GM12875 (cell line): ENCODE results near the gene IMPDH2.

Source experiments
- H3K4me3 ChIP-seq: one replicate; pipeline ENCODE4 v1.5.1; 2011; ENCODE audit warnings: low read depth, low read length, control low read depth
- TF ChIP-seq, protein P1 (sequence below): IDR thresholded peaks from 2 replicates; pipeline ENCODE4 v1.5.1; 2011; ENCODE audit warnings: low read depth, mild to moderate bottlenecking, control low read depth, inconsistent platforms, low read length, moderate library complexity, borderline replicate concordance; ENCODE audit not compliant: insufficient read depth

IMPDH2 gene

GRCh38 chr3:48996640-48997039 lies 32.6 kb downstream of the IMPDH2 start:
- TF ChIP-seq, protein P1, sequence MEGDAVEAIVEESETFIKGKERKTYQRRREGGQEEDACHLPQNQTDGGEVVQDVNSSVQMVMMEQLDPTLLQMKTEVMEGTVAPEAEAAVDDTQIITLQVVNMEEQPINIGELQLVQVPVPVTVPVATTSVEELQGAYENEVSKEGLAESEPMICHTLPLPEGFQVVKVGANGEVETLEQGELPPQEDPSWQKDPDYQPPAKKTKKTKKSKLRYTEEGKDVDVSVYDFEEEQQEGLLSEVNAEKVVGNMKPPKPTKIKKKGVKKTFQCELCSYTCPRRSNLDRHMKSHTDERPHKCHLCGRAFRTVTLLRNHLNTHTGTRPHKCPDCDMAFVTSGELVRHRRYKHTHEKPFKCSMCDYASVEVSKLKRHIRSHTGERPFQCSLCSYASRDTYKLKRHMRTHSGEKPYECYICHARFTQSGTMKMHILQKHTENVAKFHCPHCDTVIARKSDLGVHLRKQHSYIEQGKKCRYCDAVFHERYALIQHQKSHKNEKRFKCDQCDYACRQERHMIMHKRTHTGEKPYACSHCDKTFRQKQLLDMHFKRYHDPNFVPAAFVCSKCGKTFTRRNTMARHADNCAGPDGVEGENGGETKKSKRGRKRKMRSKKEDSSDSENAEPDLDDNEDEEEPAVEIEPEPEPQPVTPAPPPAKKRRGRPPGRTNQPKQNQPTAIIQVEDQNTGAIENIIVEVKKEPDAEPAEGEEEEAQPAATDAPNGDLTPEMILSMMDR, result no peak
- no peak overlapping the region for H3K4me3 ChIP-seq

DNA sequence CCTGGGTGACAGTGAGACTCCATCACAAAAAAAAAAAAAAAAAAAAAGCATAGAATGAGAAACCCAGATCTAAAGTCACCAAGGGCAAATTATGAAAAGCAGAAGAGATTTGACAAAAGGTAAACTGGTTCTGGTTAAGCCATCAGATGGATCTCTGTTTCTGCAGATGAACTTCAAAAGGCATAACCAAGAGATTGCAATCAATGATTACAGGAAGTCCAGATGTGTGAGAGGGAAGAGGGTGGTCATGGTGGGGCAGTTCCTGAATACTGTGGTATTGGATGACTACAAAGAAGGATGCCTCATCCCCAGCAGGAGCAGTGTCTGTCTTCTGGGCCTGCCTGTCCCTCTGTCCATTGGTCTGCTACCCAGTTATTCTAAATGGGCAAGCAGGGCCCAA lies 35.4 kb downstream of the IMPDH2 start:
- no peak overlapping the region for H3K4me3 ChIP-seq
- TF ChIP-seq, protein P1, result no peak

DNA sequence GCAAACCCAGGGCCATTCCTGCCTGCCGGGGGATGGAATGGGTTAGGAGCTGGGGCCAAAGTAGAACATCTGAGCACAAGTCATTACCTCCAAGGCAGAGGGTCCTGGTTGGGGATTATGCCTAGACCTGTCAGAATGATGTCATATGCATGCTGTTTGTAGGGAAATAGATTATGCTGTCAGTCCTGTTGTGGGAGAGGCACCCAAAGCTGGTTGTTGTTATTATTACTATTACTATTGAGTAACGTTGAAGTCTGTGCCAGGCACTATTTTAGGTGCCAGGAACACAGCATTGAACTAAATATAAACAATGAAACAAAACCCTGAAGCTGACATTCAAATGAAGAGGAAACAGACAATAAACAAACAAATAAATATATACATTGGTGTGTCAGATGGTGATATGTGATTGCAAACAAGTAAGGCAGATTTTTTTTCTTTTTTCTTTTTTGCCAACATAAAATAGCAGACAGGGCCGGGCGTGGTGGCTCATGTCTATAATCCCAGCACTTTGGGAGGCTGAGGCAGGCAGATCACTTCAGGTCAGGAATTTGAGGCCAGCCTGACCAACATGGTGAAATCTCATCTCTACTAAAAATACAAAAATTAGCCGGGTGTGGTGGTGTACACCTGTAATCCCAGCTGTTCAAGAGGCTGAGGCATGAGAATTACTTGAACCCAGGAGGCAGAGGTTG lies 37.2 kb downstream of the IMPDH2 start:
- peak overlapping the region; percentile 93 for H3K4me3 ChIP-seq
- TF ChIP-seq, protein P1, result no peak

GRCh38 chr3:48990636-48991469 lies 38.3 kb downstream of the IMPDH2 start:
- TF ChIP-seq, protein P1, result no peak
- H3K4me3 ChIP-seq, result peak overlapping the region; percentile 93

GRCh38 chr3:48989796-48990635 lies 39.2 kb downstream of the IMPDH2 start, which contains the start of gene P4HTM:
TSS of gene P4HTM (plus strand) at chr3:48990241. CDS start at chr3:48990257, 16 bp downstream.
- peak within 1 kb of the TSS; percentile 93 for H3K4me3 ChIP-seq

DNA sequence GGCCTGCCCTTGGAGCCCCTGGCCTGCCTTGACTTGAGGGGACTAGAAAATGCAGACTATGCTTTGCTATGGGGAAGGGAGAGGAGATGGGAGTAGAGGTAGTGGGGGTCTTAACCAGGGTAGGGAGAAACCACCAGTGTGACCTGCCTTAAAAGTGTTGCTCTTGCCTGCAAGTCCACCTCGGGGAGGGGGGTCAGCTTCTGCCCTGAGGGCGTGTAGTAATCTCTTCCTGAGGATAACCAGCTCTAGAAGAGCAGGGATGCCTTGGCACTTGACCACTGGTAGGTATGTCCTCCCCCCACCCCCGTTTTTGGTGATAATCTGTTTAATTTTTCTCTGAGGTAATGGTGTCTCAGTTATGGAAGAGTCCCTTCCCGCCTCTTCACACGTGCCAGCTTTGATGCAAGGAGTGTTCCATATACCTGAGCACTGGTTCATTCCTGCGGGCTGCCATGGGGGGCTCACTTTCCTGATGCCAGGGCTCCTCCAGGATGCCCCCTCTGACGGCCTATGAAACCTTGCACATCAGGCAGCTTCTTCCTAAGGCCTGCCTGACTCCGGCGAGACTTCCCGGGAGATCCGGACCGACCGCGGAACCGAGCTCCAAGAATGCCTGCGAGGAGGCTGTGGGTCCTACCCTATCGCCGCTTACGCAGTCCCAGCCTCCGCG lies 39.9 kb downstream of the IMPDH2 start:
- TF ChIP-seq, protein P1, result no peak
- peak overlapping the region; percentile 93 for H3K4me3 ChIP-seq

More at GRCh38 chr3:48989796-48990635, 39.2 kb downstream of the IMPDH2 start, which contains the start of gene P4HTM:
- TF ChIP-seq, protein P1, result no peak
